Activated CD4-positive, alpha-beta T cell treated with anti-CD3 and anti-CD28 coated beads, Interleukin-2, amount 50 U/mL, for 4 hours (primary cell): ENCODE results near the gene PAM.
A peak's percentile ranks its signal among the peaks of the same experiment; 100 is the strongest.
"Not testable (repeated sequence)": the region's sequence is repeated elsewhere in the genome, so short reads cannot be mapped to it uniquely, and the experiment has no call there.

Experiments used
- DNase-seq, 2 experiments: peaks; one replicate each; pipeline ENCODE4 v3.0.0-alpha.2; 2020

PAM gene

DNA sequence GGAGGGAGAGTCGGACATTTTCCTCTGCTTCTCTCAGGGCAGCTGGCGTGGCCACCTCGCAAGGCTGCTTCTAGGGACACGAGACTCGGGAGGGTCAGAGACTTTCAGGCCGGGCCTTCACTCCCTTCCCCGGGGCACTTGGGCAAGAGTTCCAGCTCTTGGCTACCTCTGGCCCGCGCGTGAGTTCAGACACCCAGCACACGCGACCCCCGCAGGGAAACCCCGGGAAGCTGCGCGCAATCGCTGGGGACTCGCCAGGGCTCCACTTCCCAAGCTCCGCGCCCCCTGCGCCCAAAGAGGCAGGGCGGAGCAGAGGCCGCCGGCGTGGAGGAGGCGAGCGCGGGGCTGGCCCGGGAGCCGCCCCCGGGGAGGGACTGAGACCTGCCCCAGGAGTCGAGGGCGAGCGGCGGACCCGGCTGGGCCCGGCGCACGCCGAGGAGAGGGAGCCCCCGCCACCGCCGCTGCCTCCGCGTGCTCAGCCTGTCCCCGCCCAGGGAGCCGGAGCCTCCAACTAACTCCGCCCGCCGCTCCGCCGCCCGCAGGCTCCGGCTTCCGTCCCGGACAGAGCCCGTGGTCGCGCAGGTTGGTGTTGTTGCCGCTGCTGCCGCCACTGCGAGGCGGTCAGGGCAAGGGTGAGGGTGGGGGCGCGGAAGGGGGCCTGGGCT, at the start of gene PAM:
Gene PAM, plus strand, starts transcription at position 539 of the 665 bp plus-strand sequence. CDS start 110,891 bp downstream, outside the sequence.
- DNase-seq = peak; percentile 63

DNA sequence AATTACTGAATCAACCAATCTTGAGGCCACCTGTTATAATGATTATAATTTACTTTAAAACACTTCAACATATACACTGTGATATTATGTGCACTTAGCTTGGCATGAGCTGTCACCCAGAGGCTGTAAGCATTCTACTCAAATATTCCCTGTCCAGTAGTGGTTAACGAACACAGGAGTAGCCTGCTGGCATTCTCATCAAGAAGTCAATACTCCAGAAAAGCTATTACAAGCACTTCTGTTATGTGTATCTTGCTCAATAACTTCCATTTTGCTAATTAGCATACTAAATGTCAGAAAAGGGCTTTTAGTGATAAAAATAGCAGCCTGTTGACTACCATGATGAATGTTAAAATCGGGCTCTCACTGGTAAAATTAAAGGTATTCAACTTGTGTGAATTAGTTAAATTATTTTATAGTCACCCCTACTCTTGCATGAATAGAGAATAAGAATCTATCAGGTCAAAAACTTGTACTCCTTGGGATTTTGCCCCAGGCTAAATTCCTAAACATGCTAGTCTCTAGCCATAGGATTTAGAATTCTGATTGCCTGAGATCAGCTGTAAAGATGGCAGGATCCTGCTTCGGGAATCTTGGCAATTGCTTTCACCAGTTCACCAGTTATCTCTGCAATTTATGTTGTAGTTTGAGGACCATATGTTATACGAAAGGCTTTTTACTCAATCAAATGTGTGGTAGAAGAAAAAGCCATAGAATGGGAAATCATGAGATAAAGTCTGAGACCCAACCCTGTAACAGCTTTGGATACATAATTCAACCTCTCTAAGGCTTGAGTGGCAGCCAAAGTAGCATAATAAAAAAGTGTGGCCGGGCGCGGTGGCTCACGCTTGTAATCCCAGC, 43.4 kb upstream of the PAM start:
- no peak for DNase-seq

DNA sequence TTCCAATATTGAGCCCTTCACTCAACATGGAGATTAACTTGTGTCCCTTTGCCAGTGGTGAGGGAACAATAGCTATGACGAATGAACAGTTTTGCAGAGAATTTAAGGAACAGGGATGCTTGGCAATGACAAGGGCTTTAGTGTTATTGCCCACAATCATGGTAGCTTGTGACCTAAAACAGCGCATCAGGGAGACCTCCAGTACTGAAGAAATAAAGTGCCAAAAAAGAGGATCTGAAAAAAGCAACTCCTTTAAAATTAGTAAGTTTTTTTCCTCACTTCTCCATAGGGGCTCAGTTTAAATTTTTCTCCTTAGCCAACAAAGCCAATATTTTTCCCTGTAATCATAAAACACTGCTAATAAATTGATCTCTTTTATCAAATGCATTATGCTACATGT, 41.8 kb upstream of the PAM start:
- DNase-seq = no peak

DNA sequence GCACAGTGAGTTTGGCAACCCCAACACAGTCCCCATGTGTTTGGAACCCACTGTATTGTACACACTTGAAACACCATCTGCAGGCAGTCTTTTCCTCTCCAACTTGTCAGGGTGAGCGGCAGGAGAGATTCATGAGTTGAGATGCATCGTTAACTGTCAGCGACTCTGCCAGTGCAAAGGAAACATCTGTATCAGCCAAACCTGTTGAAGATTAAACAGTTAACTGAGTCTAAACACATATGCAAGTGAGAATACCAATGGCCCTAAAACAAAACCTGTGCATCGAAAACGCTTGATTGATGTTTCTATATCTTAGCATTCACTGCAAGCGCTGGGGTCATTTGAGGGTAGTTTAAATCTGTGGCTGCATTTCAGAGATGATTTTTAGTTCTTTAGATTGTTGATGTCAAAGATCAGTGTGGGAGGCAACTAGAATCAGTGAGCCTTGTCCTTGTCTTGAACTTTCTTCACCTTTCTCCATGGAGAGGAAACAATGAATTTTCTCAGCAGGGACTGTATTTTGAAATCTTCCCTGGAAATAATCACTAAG, 41.3 kb upstream of the PAM start:
- no peak for DNase-seq

DNA sequence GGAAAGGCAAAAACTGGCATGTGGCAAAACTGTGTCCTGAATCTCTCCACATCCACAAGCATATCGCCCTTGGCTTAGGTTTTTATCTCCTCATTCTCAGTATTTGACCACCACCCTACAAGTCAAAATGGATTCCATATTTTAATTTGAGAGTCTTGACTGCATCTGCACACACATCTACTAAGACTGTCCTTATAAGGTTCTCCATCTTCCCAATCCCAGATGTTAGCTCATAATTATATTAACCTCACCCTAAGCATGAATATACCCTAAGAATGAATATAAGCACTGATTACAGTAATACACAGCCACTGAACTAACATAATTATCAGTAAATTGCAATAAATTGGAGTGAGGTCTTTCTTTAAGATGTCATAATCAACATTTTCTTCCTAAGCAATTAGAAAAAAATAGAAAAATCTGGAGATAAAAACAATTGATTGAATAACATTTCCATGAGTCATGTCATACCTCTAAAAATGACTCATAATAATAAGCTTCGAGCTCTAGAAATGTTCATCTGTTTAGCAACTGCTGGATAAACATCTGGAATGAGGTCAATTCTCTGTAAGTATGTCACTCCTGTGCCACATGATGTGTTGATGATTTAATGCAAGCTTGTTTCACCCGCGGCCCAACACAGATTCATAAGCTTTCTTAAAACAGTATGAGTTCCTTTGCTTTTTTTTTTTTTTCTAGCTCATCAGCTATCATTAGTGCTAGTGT, 39.9 kb upstream of the PAM start:
- no peak for DNase-seq

DNA sequence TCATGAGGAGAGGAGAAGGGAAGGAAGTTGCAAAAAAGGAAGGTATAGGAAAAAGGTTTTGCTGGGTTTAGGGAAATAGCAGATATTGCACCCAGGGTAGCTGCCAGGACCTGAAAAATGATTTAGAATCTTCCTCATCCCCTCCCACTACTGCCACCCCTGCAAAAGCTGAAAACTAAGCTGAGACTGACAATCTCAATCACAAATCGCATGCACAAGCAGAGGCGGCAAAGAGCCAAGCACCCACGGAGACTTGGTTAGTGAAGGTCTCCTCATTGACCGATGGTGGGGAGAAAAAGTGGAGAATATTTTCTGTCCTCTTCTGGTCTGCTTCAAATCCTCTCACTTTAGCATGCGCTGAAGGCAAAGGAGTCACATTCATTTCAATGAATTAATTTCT, 39.1 kb upstream of the PAM start:
- no peak for DNase-seq

DNA sequence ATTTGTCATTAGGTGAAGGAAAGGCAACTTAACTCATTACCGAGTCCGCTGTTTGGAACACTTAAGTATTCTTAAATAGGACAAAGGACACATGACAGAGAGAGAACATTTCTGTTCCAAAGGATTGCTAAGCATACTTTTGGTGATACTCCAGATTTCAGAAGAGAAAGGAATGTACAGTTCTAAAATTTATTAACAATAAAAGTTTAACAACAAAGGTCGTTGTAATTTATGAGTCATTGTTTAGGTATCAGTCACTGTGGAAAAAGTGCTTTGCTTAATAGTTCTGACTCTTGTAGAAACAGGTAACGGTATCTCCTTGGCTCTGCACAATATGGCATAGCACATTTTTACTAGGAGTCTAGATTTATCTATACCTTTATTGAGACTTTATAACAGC, 36.3 kb upstream of the PAM start:
- no peak for DNase-seq

DNA sequence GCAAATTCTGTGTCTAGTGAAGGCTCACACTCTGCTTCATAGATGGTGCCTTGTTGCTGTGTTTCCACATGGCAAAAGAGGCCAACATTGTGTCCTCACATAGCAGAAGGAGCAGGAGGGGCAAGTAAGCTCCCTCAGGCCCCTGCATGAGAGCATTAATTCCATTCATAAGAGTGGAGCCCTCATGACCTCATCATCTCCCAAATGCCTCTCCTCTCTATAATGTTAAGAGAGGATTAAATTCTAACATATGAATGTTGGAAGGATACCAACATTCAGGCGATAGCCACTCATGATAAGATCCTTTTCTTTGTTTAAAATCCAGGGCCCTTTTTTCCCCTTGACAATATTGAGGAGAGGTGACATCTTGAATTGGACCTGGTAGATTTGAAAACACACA, 35.2 kb upstream of the PAM start:
- no peak for DNase-seq

DNA sequence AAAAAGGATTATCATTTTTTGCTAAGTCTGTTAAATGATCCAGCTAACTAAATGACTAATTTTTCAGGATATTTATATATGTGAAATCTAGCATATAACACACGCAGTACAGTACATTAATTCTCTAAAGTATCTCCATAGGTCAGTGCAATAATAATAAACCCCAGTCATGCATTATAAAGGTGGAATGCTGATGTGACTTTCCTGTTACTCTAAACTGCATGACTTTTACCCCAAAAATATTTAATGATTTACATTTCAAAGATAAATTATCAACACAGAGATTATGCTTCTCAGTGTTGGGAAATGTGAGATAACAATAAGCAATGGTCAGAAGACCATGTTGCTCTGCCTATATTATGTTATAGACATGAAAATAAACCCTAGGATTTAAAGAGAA, 34.1 kb upstream of the PAM start:
- DNase-seq = no peak

DNA sequence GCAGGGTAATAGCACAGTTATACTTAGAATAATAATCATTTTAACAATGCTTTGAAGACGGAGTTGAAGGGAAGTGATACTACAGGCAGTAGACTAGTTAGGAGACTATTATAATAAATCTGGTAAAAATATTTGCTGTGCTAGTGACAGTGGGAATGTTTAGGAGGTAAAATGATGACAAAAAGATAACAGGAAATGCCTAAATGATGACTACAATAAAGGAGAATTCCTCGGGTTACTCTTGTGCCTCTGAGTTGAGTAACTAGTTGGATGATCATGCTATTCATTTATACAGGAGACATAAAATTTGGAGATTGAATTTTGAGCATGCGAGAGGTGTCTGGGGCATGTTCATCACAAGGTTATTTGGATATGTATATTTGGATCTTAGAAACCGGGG, 32.2 kb upstream of the PAM start:
- DNase-seq = no peak

DNA sequence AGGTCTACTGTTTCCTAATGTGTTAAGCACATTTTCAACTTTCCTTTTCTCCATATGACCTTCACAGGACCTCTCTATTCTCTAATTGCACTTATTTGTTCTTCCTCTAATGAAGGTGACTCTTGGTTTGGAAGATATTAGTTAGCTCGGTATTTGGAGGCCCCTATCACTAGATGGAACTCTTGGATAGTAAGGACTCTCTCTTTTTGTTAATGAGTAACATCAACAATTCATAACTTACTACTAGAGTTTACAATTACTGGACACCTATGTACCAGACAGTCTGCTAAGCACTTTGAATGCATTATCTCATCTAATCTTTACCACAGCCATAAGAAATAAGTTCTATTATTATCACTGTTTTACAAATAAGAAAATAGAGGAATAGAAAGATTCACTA, 23.4 kb upstream of the PAM start:
- no peak for DNase-seq

DNA sequence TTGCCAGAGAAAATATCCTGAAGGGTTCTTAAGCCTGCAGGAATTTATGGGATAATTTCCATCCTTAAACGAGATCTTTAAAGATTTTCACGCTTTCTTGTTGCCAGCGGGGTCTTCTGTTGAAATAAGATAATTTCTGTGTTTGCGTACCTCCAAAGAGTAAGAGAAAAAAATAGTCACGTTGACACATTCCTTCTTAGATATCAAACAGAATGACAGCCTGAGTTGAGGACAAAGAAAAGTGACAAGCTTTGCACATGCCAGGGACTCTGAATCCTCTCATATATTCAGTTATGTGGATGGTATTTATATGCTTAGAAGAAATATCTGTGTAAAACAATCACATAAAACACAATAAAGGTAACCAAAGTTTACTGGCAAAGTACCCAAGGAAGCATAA, 21.6 kb upstream of the PAM start:
- no peak for DNase-seq

DNA sequence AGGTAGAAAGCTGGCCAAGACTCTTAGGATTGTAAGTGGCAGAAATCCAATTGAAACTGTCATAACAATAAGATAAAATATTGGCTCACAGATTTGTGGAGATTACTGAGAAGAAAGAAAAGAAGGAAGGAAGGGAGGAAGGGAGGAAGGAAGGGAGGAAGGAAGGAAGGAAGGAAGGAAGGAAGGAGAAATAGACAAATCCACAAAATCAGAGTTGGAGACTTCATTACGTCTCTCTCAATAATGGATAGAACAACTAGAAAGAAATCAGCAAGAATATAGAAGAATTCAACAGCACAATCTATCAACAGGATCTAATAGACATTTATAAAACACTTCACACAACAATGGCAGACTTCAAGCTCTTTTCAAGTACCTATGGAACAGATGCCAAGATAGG, 17.9 kb upstream of the PAM start:
- no peak for DNase-seq

DNA sequence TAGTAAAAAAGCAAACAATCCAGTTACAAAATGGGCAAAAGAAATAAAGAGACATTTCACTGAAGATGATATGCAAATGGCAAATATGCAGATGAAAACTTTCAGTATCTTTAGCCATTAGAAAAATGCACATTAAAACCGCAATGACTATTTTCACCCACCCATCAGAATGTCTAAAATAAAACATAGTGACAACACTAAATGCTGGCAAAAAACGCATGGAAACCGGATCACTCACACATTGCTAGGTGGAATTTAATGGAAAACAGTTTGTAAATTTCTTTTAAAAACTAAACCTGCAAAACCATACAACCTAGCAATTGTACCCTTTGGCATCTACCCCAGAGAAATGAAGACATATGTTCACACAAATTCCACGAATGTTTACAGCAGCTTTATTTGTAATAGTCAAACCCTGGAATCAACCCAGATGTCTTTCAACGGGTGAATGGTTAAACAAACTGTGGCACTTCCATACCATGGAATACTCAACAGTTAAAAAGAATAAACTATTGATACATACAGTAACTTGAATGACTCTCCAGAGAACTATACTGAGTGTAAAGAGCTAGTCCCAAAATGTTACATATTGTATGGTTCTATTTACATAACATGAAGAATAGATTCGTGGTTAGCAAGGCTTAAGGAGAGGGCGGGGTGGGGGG, 17.2 kb upstream of the PAM start:
- DNase-seq = no peak

DNA sequence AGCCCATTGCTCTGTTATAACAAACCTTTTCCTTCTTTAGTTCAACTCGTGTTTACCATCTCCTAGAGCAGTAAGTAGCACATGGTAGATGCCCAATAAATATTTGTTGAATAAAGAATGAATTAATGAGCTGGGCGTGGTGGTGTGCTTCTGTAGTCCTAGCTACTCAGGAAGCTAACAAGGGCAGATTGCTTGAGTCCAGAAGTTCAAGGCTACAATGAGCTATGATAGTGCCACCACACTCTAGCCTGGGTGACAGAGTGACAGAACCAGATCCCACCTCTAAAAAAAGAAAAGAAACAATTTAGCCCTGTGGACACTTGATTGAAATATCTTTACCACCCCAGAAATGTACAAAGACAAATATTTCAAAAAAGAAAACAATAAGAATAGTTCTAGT, 14.6 kb upstream of the PAM start:
- no peak for DNase-seq

DNA sequence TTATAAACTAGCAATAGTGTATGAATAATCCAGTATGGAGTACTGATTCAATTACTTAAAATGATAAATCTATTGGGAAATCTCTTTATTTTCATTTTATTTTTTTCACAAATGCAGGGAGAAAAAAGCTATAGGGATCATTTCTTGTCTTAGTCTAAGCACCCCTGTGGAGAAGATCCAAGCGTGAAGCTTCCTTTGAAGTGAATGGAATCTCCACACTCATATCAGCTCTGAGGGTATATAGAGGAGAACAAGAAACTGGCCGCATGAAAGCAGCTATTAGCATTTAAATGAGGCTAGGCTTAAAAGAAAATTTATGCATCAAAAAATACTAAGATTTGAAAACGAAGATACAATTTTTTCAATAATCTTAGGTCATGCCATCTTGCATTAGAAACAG, 12.9 kb upstream of the PAM start:
- no peak for DNase-seq

DNA sequence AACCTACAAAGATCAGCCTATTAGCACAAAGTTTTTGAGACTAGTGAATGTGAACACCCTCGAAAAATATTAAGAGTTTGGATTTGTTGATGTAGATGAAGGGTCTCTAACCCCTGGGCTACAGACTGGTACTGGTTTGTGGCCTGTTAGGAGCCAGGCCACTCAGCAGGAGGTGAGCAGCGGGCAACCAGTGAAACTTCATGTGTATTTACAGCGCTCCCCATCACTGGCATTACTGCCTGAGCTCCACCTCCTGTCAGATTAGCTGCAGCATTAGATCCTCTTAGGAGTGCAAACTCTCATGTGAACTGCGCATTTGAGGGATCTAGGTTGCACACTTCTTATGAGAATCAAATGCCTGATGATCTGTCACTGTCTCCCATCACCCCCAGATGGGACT, 11.2 kb upstream of the PAM start:
- no peak for DNase-seq

DNA sequence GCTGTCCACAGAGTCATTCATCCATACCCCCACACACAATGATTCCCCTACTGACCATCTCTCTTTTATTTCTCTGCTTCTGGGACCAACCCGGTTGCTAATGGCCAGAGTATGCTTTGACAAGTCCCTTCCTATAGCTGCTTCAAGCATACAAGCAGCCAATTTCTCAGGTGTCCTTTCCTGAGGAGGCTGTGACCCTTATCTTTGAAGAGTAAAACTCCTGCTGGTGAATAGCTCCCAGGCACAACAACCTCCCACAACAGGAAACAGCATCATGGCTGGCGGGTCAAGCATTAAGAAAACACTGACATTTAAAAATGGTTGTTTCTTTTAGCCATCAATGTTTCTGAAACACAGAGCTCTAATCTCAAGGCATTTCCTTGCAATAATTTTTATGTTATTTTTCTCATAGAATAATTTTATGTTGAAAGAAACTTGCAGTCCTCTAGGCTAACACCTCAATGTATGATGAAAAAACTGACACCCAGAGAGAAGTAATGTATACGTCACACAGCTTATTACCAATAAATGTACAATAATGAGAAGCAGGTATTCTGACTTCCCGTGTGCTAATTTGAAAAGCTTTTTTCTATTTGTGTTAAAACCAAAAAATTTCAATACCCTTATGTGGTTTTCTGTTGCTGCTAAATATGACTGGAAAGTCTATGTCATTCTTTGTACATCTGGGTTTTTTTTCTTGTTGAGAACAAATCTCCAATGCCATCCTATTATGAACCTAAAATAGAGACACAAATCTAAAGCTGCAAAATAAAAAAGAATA, 7.5 kb upstream of the PAM start:
- DNase-seq = no peak

DNA sequence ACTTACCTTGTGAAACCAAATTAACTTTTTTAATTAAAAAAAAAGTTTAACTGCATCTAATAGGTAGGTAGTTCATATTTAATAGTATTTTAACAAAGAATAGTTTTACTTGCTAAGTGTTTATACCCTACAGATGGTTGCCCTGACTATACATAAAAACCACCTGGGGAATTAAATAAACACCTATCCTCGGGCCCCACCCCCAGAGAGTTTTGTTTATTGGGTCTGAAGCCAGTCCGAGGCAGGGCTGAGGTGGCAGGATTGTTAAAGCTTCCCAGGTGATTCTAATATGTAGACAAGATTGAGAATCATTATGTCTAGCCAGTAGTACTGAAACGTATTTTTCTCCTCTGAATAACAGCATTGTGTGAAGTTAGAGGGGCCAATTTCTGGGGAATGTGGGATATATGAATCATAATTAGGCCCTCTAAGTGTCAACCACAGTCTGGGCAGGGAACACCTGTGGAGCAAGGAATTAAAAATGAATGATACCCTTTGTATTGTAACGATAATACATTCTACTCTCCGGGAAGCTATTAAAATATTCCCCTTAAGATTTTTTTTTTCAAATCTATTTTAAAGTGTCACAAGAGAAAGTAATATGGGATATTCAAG, 5.6 kb upstream of the PAM start:
- no peak for DNase-seq

DNA sequence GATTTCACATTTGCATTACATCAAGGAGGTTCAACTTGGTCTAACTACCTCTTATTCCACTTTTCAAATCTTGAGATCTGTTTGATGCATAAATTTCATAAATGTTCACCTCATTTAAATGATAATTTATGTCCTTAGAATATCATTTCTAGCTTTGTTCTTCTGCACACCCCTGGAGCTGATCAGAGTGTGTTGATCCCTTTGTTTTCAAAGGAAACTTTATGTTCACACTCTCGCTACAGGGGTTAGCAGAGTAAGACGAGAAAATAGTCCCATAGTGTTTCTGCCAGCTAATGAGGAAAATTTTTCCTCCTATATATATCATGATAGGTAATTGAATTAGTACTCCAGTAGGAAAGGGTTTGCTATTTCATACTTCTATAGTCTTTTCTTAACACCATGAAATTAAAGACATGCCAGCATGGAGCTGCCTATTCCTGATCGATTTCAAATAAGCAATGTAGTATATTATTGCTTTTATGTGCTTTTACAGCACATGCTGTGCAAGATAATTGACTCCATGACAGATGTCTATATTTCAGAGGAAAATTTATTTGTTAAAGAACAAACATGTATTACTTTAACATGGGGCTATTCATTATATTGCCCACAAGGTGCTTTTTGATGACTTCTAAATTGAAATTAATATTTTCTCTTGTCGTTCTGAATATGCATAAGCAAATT, 4.8 kb upstream of the PAM start:
- no peak for DNase-seq

DNA sequence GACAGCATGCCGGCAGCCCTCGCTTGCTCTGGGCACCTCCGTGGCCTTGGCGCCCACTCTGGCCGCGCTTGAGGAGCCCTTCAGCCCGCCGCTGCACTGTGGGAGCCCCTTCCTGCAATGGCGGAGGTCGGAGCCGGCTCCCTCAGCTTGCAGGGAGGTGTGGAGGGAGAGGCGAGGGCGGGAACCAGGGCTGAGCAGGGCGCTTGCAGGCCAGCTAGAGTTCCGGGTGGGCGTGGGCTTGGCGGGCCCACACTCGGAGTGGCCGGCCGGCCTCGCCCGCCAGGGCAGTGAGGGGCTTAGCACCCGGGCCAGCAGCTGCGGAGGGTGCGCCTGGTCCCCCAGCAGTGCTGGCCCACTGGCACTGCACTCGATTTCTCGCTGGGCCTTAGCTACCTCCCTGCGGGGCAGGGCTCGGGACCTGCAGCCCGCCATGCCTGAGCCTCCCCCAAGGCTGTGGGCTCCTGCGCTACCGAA, 3.2 kb upstream of the PAM start:
- not testable (repeated sequence) for DNase-seq
